Testis (tissue), 3 donors: ENCODE data around the gene SPOP. TPM values are rescaled to one million over a fixed set of nuclear protein-coding genes. Genes with fewer than 3 reads are reported as not detected.

Experiments
- DNase-seq: peaks from one replicate; pipeline ENCODE4 v3.0.0-alpha.2; 2019
- H3K27ac ChIP-seq, 2 donors: fragments of 200-600 bp; sonication (generic); one replicate each; pipeline ENCODE4 v1.5.1; 2019
- H3K27me3 ChIP-seq: fragments of 200-600 bp; sonication (generic); one replicate; pipeline ENCODE4 v1.5.1; 2019
- H3K36me3 ChIP-seq: fragments of 200-600 bp; sonication (generic); one replicate; pipeline ENCODE4 v1.5.1; 2017; ENCODE audit warnings: low read depth; ENCODE audit errors: missing control alignments
- H3K4me1 ChIP-seq: fragments of 200-600 bp; sonication (generic); one replicate; pipeline ENCODE4 v1.5.1; 2019
- H3K4me3 ChIP-seq, 2 donors: fragments of 200-600 bp; sonication (generic); one replicate each; pipeline ENCODE4 v1.5.1; 2017 to 2019
- H3K9me3 ChIP-seq: fragments of 200-600 bp; sonication (generic); one replicate; pipeline ENCODE4 v1.5.1; 2017
- POLR2A ChIP-seq: fragments of 450-650 bp; IDR thresholded peaks from one replicate; pipeline ENCODE4 v1.6.1; 2017; ENCODE audit warnings: antibody characterized with exemption, mild to moderate bottlenecking, moderate library complexity
- WGBS, 2 donors: methylation state at CpG; one replicate each; pipeline ENCODE4 v1.1.5; 2018; 5-methylcytosine and 5-hydroxymethylcytosine counted together
- intact Hi-C: fragments of 100-400 bp; cut with DNase I; formaldehyde crosslinking; loops from one replicate; pipeline ENCODE4 v1.15.1; 2023; ENCODE audit warnings: low total_unique reads
- polyA plus RNA-seq: library from polyadenylated mRNA; stranded (reverse); fragments of 350-450 nt; fragmentation: Illumina TruSeq; extraction: RNeasy Lipid Tissue Mini Kit (QIAGEN cat#74804); gene quantifications from one replicate; pipeline ENCODE4 v1.2.3, GENCODE V29; 2014; ENCODE audit warnings: low read depth, low replicate concordance; ENCODE audit not compliant: insufficient read depth
- total RNA-seq, 2 donors: library from RNA; depleted of rRNA; stranded (reverse); fragments of >200 nt; gene quantifications; one replicate each; pipeline ENCODE4 v1.2.3, GENCODE V29; 2016
- TF ChIP-seq, protein P1 (sequence below), 3 experiments: fragments of 450-650 bp in 2 of 3; fragments of 200-600 bp in 1 of 3; sonication (generic) in 1 of 3; IDR thresholded peaks; one replicate each; pipeline ENCODE4 v1.5.1; 2016 to 2019; ENCODE audit warnings: antibody characterized with exemption in 3 of 3, mild to moderate bottlenecking in 2 of 3, moderate library complexity in 1 of 3

Gene SPOP
- total and polyA plus RNA-seq, 3 donors from 2014 or later, result 39.6 to 60.6 (median 52.0) TPM

DNA sequence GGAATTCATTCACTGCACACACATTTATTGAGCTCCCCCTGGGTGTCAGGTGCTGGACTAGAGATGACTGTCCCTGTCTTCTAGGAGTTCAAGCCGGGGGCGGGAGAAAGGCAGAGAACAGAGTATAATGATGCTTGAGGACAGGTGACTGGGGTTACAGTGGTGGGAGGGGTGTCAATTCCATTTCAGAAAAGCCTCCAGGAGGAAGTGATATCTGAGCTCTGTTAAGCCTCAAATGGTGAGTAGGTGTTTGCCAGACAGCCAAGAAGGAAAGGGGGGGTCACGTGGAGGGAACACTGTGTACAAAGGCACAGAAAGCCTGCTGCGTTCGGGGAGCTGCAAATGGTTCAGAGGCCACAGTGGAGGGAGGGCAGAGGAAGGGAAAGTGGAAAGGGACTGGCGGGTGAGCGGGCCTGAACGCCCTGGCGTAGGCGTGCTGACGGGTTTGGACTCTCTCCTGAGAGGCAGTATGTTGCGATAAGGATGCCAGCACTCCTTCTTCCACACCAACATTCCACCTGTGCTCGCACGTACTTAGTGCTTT, 111.9 kb downstream of the SPOP start:
- Histone ChIP-seq H3K4me3 (no peak overlapping the region), H3K9me3 (no peaks in the 10 kb centered on the region), H3K36me3 (no peaks in the 10 kb centered on the region), H3K27me3 (no peaks in the 10 kb centered on the region), H3K4me1 (peaks cover 30% of the 10 kb centered on the region), H3K27ac (peak overlapping the region; percentile 70 to 84)
- TF ChIP-seq, protein P1, sequence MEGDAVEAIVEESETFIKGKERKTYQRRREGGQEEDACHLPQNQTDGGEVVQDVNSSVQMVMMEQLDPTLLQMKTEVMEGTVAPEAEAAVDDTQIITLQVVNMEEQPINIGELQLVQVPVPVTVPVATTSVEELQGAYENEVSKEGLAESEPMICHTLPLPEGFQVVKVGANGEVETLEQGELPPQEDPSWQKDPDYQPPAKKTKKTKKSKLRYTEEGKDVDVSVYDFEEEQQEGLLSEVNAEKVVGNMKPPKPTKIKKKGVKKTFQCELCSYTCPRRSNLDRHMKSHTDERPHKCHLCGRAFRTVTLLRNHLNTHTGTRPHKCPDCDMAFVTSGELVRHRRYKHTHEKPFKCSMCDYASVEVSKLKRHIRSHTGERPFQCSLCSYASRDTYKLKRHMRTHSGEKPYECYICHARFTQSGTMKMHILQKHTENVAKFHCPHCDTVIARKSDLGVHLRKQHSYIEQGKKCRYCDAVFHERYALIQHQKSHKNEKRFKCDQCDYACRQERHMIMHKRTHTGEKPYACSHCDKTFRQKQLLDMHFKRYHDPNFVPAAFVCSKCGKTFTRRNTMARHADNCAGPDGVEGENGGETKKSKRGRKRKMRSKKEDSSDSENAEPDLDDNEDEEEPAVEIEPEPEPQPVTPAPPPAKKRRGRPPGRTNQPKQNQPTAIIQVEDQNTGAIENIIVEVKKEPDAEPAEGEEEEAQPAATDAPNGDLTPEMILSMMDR (IDR thresholded peaks at IDR 0.05), result no peak
- TF ChIP-seq POLR2A, result no peak
- peak; percentile 91 for DNase-seq
- 15 to 24% methylated on average over 14 of the region's 14 CpGs for WGBS, 2 donors
- intact Hi-C loops, result loop anchor here (5.0 kb wide), 1 partner anchor 281 kb away; the partner anchor contains the start of gene TAC4

DNA sequence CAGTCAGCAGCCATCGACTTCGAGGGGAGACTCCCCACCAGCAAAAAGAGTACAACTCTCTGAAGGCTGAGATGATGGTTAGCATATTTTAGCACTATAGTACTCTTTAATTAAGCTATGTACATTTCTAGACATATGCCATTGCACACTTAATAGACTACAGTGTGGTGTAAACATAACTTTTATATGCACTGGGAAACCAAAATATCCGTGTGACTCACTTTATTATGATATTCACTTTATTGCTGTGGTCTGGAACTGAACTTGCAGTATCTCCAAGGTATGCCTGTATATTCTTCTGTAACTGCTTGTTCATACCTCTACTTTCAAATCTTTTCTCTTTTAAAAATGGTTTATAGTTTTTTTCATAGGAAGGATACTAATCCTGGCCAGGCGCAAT, 113.3 kb downstream of the SPOP start:
- Histone ChIP-seq H3K27ac (no peak overlapping the region), H3K27me3 (no peaks in the 10 kb centered on the region), H3K4me3 (no peak overlapping the region), H3K9me3 (no peaks in the 10 kb centered on the region), H3K4me1 (peaks cover 30% of the 10 kb centered on the region), H3K36me3 (no peaks in the 10 kb centered on the region)
- intact Hi-C loops, result loop anchor here (5.0 kb wide), 1 partner anchor 283 kb away; the partner anchor contains the start of gene TAC4
- TF ChIP-seq POLR2A, result no peak
- TF ChIP-seq, protein P1 (IDR thresholded peaks at IDR 0.05), result no peak
- no peak for DNase-seq
- WGBS, 2 donors, result 88 to 92% methylated on average over 4 of the region's 4 CpGs

DNA sequence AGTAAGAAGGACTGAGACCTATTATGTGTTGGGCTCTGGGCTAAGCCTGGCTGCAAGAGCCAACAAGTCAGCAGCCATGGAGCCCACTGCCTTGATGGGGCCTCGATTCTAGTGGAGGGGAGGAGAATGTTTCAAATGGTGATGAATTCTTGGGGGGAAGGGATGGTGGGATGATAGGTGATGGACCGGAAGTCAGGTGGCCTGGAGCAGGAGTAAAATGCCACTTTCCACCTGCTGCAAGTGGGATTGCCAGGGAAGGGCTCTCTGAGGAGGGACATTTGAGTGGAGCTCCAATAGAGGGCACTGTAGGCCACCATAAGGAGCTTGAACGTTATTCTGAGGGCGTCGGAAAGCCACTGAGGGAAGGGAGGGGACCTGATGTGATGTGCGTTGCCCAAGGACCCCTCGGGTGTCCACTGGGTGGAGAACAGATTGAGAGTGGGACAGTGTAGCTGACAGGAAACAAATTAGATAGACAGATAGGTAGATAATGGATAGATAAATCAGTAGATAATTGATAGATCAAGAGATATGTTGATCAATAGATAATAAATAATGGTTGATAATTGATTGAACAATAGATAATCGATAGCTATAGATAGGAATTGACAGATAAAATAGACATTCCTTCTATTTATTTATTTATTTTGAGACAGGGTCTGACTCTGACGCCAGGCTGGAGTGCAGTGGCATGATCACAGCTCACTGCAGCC, 120.4 kb downstream of the SPOP start:
- Histone ChIP-seq H3K27ac (no peak overlapping the region), H3K27me3 (no peaks in the 10 kb centered on the region), H3K4me3 (no peak overlapping the region), H3K4me1 (peaks cover 17% of the 10 kb centered on the region), H3K9me3 (no peaks in the 10 kb centered on the region), H3K36me3 (no peaks in the 10 kb centered on the region)
- 34% methylated on average over 9 of the region's 9 CpGs for WGBS, 2 donors
- intact Hi-C loops, result loop anchor here (10.0 kb wide), 1 partner anchor 123 kb away; no protein-coding TSS in a partner anchor
- TF ChIP-seq POLR2A, result no peak
- TF ChIP-seq, protein P1 (IDR thresholded peaks at IDR 0.05), result peak in 2 of 3 experiments; percentile 22 to 59
- peak; percentile 49 for DNase-seq

DNA sequence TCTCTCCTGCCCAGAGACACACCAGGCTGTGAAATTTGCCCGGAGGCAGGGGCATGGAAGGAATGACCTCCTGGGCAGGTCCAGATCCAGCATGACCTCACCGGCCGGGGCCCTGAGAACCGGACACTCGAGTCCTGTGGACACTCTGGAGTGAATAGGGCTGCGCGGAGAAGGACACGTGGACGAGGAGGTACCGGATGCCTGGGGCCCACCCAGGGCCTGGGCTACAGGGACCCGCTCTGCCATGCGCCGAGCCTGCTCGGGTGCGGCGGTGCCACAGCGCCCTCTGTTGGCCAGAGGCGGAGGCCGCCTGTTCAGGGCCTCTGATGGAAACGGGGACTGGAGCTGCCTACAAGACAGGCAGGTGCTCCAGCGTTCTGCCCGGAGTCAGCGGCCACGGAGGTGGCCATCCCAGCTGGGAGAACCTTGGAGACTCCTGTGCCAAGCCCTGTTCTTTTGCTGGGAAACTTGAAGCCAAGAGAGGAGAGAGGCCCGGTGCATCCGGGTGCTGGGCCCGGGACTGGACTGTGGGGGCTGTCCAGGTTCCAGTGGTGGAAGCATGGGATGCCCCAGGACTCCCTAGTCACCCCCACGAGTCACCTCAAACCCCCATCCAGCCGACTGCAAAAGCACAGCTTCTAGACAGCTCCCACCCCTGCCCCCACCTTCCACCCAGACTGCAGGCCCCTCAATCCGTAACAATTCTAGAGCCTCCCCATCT, 121.5 kb downstream of the SPOP start:
- Histone ChIP-seq H3K27ac (no peak overlapping the region), H3K4me3 (no peak overlapping the region), H3K9me3 (no peaks in the 10 kb centered on the region), H3K27me3 (no peaks in the 10 kb centered on the region), H3K4me1 (peaks cover 17% of the 10 kb centered on the region), H3K36me3 (no peaks in the 10 kb centered on the region)
- 28 to 48% methylated on average over 4 to 30 of the region's 30 CpGs for WGBS, 2 donors
- peak; percentile 86 for DNase-seq
- TF ChIP-seq, protein P1 (IDR thresholded peaks at IDR 0.05), result peak; percentile 91 to 98 (median 94)
- no peak for TF ChIP-seq POLR2A
- intact Hi-C loops, result loop anchor here (10.0 kb wide), 1 partner anchor 122 kb away; no protein-coding TSS in a partner anchor
